ENCODE measurements around the gene TMEM115.

TMEM115 gene

DNA sequence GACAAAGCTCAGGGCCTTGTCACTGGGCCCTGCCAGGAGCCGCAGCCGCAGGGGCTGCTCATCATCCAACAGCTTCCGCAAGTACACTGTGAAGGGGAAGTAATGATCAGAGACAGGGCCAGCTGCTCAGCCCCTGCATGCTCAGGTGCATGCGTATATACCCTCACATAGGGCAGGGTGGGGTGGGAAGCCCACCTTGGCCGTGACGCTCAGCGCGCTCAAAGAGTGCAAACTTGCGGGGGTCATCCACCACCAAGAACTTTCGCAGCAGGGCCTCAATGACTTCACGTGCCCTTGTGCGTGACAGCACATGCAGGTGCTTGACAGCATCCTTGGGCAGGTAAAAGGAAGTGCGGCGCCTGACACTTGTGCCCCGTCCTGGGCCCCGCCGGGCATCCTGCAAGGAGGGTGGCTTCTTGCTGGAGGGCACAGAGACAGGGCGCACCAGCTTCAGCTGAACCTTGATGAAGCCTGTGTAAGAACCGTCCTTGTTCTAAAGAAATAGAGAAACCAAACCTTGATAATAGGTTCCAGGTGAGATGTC lies 27.9 kb downstream of the TMEM115 start:
- Histone ChIP-seq H3K27me3 (ENCODE audit: insufficient read depth, low read depth, severe bottlenecking) (no peaks in the 10 kb centered on the region), H3K36me3 (peaks cover 72% of the 10 kb centered on the region), H3K27ac (no peak overlapping the region), H3K4me3 (ENCODE audit: low read depth, low read length) (no peak overlapping the region), H3K9me3 (ENCODE audit: severe bottlenecking) (no peaks in the 10 kb centered on the region)
- DNase-seq: no peak
- TF ChIP-seq, protein P1, sequence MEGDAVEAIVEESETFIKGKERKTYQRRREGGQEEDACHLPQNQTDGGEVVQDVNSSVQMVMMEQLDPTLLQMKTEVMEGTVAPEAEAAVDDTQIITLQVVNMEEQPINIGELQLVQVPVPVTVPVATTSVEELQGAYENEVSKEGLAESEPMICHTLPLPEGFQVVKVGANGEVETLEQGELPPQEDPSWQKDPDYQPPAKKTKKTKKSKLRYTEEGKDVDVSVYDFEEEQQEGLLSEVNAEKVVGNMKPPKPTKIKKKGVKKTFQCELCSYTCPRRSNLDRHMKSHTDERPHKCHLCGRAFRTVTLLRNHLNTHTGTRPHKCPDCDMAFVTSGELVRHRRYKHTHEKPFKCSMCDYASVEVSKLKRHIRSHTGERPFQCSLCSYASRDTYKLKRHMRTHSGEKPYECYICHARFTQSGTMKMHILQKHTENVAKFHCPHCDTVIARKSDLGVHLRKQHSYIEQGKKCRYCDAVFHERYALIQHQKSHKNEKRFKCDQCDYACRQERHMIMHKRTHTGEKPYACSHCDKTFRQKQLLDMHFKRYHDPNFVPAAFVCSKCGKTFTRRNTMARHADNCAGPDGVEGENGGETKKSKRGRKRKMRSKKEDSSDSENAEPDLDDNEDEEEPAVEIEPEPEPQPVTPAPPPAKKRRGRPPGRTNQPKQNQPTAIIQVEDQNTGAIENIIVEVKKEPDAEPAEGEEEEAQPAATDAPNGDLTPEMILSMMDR (IDR thresholded peaks at IDR 0.05; ENCODE audit: low read depth, low read length): no peak

DNA sequence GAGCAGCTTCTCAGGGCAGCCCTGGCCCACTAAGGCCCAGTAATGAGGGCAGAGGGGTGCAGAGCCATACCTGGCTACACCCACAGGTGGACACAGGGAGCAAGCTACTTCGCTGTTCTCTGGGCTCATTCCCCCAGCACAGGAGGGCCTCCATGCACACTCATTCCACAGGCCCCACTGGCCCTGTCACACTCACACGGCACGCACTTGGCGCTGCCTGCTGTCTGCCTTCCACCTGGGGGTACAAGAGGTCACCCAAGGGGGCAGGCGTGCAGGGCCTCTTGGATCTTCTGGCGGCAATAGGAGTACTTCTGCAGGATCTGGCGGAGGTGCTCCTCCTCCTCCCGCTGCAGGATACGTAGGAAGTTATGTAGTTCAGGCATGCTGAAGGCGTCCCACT lies 29.0 kb downstream of the TMEM115 start:
- Histone ChIP-seq H3K36me3 (peaks cover 74% of the 10 kb centered on the region), H3K27me3 (ENCODE audit: insufficient read depth, low read depth, severe bottlenecking) (no peaks in the 10 kb centered on the region), H3K27ac (no peak overlapping the region), H3K9me3 (ENCODE audit: severe bottlenecking) (no peaks in the 10 kb centered on the region), H3K4me3 (ENCODE audit: low read depth, low read length) (no peak overlapping the region)
- DNase-seq: no peak
- TF ChIP-seq, protein P1 (IDR thresholded peaks at IDR 0.05; ENCODE audit: low read depth, low read length): no peak

DNA sequence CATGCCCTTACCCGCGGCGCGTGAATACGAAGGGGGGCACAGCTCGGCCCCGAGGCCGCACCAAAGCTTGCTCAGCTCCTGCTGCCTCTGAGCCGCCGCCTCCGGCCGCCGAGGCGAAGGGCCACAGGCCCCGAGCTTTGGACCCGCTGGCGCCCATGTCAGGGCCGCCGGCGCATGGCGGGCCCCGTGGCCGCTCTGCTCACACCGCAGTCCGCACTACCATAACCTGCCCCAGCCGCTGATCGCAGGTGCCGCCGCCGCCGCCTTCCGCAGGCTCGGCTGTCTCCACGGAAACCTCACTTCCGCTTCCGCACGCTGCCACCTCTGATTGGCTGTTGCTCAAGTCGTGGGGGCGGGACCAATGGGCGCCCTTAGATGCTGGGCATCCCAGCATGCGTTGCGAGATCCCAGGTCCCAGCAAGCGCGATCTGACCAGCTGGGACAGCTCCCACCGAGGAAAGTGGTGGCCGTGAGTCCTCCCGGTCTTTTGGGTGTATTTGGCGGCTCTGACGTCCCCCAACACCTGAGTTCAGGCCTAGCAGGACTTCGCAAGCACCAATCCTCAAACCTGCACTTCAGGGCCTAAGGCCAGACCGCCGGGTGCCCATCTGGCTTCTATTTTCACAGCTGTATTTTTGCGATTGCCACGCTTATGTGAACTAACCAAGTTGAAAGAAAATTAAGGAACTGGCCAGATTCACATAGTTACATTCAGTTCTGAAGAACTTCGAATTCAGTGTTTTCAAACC lies 31.2 kb downstream of the TMEM115 start, which contains the start of gene TUSC2:
Gene TUSC2 (minus strand): TSS at position 281 of the 749 bp plus-strand sequence. CDS start 124 bp downstream, at position 157.
- DNase-seq: peak; percentile 97
- no peaks in the 10 kb centered on the region for H3K9me3 ChIP-seq (ENCODE audit: severe bottlenecking)
- H3K27ac ChIP-seq: peak within 1 kb of the TSS; percentile 81
- peak within 1 kb of the TSS; percentile 71 for H3K4me3 ChIP-seq (ENCODE audit: low read depth, low read length)
- no peaks in the 10 kb centered on the region for H3K27me3 ChIP-seq (ENCODE audit: insufficient read depth, low read depth, severe bottlenecking)
- TF ChIP-seq, protein P1 (IDR thresholded peaks at IDR 0.05; ENCODE audit: low read depth, low read length): no peak
- H3K36me3 ChIP-seq: peaks cover 67% of the 10 kb centered on the region

DNA sequence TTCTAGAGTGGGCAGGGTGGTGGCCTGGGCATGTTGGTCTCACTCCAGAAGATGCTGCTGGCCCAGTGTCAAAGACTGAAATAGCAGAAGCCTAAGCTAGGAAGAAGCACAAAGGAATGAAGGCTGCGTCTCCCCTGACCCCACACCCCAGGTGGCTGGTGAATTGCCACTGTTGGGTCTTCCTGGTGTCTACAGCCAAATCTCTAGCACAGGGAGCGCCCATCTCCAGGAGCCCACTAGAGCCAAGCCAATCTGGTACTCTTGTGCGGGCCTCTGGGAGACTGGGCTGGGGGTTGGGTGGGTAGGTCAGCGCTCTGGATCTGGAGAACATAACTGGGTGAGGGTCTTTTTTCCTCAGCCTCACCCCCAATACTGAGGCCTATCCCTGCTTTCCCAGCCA lies 32.2 kb downstream of the TMEM115 start:
- Histone ChIP-seq H3K27me3 (ENCODE audit: insufficient read depth, low read depth, severe bottlenecking) (no peaks in the 10 kb centered on the region), H3K9me3 (ENCODE audit: severe bottlenecking) (no peaks in the 10 kb centered on the region), H3K36me3 (peaks cover 57% of the 10 kb centered on the region), H3K27ac (peak overlapping the region; percentile 81; the same call in 1 of the 2 replicates), H3K4me3 (ENCODE audit: low read depth, low read length) (peak overlapping the region; percentile 71)
- no peak for DNase-seq
- TF ChIP-seq, protein P1 (IDR thresholded peaks at IDR 0.05; ENCODE audit: low read depth, low read length): no peak

DNA sequence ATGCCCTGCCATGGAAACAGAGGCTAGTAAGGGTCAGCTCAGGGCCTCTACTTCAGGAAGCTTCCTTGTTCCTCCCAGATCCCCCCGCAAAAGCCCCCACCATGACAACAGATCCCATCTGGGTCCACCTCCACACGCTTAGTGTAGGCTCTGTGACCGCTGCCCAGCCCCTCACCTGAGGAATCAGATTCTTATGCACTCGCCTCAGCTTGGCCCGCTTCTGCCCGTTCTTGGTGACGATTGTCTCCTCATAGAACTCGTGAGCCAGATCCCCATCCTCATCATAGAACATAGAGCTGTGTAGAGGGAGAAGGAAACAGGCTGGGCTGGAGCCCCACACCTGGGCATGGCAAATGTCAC lies 33.2 kb downstream of the TMEM115 start:
- no peak for DNase-seq
- Histone ChIP-seq H3K36me3 (peaks cover 47% of the 10 kb centered on the region), H3K27ac (no peak overlapping the region), H3K9me3 (ENCODE audit: severe bottlenecking) (no peaks in the 10 kb centered on the region), H3K27me3 (ENCODE audit: insufficient read depth, low read depth, severe bottlenecking) (no peaks in the 10 kb centered on the region), H3K4me3 (ENCODE audit: low read depth, low read length) (no peak overlapping the region)
- TF ChIP-seq, protein P1 (IDR thresholded peaks at IDR 0.05; ENCODE audit: low read depth, low read length): no peak
